TTC549 (cell line): ENCODE data around the gene SULT1C2.

Source experiments
- FAIRE-seq: peaks from 2 replicates; lab custom pipeline; 2012; peaks lifted over from hg19 to GRCh38; lab: Jason Lieb, UNC

SULT1C2 gene

GRCh38 chr2:108297436-108298141 lies 8.9 kb downstream of the SULT1C2 start:
- no peak for FAIRE-seq

- no peak for FAIRE-seq
Measured at GRCh38 chr2:108301558-108301957, 12.9 kb downstream of the SULT1C2 start.

DNA sequence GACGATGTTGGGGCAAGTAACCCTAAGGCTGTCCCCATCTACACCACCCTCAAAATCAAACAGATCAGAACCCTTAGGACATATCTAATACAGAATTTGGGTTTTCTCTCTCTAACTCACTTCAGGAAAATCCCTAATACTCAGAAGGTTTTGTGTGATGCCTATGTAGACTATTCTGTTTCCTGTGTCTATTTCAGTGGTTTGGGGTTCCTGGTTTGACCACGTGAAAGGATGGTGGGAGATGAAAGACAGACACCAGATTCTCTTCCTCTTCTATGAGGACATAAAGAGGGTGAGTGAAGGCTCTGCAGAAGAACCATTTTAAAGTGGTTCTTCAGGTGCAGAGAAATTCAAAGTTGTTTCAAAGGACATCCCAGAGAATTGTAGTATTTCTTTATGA lies 16.3 kb downstream of the SULT1C2 start:
- no peak for FAIRE-seq

- no peak for FAIRE-seq
Measured at GRCh38 chr2:108305901-108306300, 17.2 kb downstream of the SULT1C2 start.

- no peak for FAIRE-seq
Measured at GRCh38 chr2:108309903-108310302, 21.2 kb downstream of the SULT1C2 start.

GRCh38 chr2:108314586-108315296 lies 26.0 kb downstream of the SULT1C2 start:
- no peak for FAIRE-seq

GRCh38 chr2:108315444-108315934 lies 26.8 kb downstream of the SULT1C2 start:
- FAIRE-seq, result no peak

GRCh38 chr2:108316033-108316432 lies 27.3 kb downstream of the SULT1C2 start:
- no peak for FAIRE-seq

GRCh38 chr2:108316461-108317258 lies 28.0 kb downstream of the SULT1C2 start:
- FAIRE-seq, result no peak

DNA sequence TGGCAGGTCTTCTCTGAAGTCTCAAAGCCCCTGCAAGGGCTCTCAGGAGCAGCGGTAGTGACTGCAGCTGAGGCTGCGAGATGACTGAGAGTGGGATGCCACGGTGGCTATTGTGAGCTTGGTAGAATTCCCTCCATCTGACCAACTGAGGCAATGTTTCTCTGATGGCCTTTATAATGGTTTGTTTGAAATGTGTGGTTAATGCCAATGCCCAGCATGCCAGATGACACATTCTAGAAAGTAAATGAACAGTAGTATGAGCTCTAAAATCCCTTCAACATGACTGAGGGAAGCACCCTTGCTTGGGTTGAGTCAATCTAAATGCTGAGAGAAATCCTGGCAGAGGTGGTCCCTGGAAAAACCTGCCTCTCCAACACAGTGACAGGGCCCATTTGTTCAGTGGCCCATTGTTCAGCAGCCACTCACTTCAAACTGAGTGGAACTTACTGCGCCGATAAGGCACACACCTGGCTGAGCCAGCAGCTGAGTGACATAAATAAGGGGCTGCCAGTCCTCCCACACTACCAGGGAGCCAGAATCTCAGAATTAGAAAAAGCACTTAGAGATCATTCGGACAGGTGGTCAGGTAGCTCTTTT lies 31.7 kb downstream of the SULT1C2 start:
- FAIRE-seq, result no peak

DNA sequence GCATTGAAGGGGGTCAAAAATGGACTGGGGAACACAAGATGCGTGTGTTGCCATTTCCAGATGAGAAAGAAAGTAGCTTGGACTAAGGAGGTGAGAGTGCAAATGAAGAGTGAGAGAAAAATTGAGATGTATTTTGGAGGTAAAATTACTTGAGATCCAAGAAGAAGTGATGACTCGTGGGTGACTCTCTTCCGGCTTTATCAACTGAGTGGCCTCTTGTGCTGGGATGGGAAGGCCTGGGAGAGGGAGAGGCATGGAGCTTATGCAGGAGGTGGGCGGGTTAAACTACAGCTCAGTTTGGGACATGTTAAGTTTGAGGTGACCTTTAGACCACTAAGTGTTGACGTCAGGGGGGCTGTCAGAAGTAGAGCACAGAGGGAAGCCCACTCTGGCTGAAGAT lies 34.9 kb downstream of the SULT1C2 start:
- no peak for FAIRE-seq

GRCh38 chr2:108324531-108325255 lies 36.0 kb downstream of the SULT1C2 start:
- FAIRE-seq, result no peak

GRCh38 chr2:108325756-108326155 lies 37.1 kb downstream of the SULT1C2 start:
- FAIRE-seq, result no peak

DNA sequence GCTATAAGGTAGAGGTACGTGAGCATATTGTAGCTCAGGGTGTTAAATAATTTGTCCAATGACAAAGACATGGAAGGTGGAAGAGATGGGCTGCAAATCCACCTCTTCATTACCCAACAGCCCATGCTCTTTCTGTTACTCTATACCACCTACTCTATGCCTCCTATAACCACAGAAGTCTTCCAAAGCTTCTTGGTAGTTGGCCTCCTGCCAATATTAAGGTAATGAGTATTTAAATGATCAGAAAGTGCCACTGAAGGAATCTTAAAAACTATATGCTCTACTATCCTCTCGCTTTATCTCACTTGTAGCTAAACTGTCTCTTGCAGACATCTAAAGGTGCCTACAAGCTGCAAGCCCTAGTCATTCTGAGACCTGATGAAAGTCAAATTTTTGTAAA lies 41.1 kb downstream of the SULT1C2 start:
- FAIRE-seq, result no peak

GRCh38 chr2:108330979-108331378 lies 42.3 kb downstream of the SULT1C2 start:
- no peak for FAIRE-seq

- no peak for FAIRE-seq
Measured at GRCh38 chr2:108345951-108346350, 57.3 kb downstream of the SULT1C2 start.

GRCh38 chr2:108346827-108347226 lies 58.1 kb downstream of the SULT1C2 start:
- no peak for FAIRE-seq

DNA sequence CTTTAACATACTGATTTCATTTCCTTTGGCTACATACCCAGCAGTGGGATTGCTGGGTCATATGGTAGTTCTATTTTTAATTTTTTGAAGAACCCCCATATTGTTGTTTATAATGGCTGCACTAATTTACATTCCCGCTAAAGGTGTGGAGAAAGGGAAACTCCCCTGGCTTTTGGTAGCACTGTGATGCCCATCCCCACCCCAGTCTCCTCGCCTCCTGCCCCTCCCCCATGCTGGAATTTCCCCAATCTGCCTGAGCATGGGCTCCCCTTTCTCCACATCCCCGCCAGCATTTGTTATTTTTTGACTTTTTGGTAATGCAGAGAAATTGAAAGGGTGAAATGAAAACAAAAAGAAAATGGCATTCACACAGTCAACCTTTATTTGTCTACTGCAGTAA lies 59.1 kb downstream of the SULT1C2 start:
- no peak for FAIRE-seq

GRCh38 chr2:108348816-108349570 lies 60.3 kb downstream of the SULT1C2 start:
- no peak for FAIRE-seq

- FAIRE-seq, result no peak
Measured at GRCh38 chr2:108349571-108349928, 60.9 kb downstream of the SULT1C2 start.

DNA sequence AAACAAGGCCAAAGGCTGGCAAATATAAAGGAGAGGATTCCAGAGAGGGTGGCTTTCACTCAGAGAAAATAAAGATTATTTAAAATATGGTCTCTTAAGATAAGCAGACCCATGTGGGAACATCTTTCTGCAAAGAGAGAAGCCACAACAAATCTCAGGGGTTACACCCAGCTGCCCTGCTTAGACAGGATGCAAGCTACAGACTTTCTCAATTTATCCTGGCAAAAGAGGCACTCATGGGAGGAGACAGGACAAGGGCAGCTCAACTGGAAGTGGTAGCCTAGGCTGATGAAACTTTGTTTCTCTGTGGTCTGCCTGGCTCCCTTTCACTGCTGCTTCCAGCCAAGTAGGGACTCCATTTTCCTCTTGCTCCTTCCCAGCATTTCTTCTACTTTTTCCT lies 63.2 kb downstream of the SULT1C2 start:
- no peak for FAIRE-seq
